Right lobe of liver (tissue), 6 donors: Measurements from ENCODE around the gene LRP2. TPM values are rescaled to one million over a fixed set of nuclear protein-coding genes. Genes with fewer than 3 reads are reported as not detected.
"Not testable (repeated sequence)": the region's sequence is repeated elsewhere in the genome, so short reads cannot be mapped to it uniquely, and the experiment has no call there.

ENCODE experiments used
- ATAC-seq, 4 donors: fragments of 200-7000 bp; cut with Tn5 transposase; one replicate each; pipeline ENCODE4 v1.9.1; 2020; ENCODE audit warnings: mild to moderate bottlenecking in 4 of 4, moderate library complexity in 4 of 4
- DNase-seq, 3 donors: peaks; one replicate each; pipeline ENCODE4 v3.0.0-alpha.2; 2020
- H3K27ac ChIP-seq, 3 donors: fragments of 200-600 bp; one replicate each; pipeline ENCODE4 v1.8.0; 2022
- H3K27me3 ChIP-seq, 2 donors: fragments of 200-600 bp; one replicate each; pipeline ENCODE4 v1.8.0; 2022
- H3K36me3 ChIP-seq, 4 donors: fragments of 200-600 bp; sonication (generic) in 1 of 4; one replicate each; pipeline versions ENCODE4 v1.5.1 to v1.8.0; 2017 to 2022; ENCODE audit warnings: control low read depth in 1 of 4
- H3K4me1 ChIP-seq, 4 donors: fragments of 200-600 bp; sonication (generic) in 1 of 4; one replicate each; pipeline versions ENCODE4 v1.5.1 to v1.8.0; 2017 to 2022; ENCODE audit warnings: control low read depth in 1 of 4
- H3K4me3 ChIP-seq, 3 donors: fragments of 200-600 bp; one replicate each; pipeline ENCODE4 v1.8.0; 2022
- H3K9me3 ChIP-seq, 4 donors: fragments of 200-600 bp; sonication (generic) in 1 of 4; one replicate each; pipeline versions ENCODE4 v1.5.1 to v1.8.0; 2017 to 2022; ENCODE audit warnings: control low read depth in 1 of 4
- POLR2A ChIP-seq: fragments of 450-650 bp; IDR thresholded peaks from one replicate; pipeline ENCODE4 v1.6.1; 2017; ENCODE audit warnings: antibody characterized with exemption, mild to moderate bottlenecking
- WGBS: methylation state at CpG from one replicate; pipeline ENCODE4 v1.1.6; 2018; ENCODE audit warnings: low coverage, low lambda C conversion rate; ENCODE audit not compliant: insufficient coverage; ENCODE audit errors: missing lambda C conversion rate; 5-methylcytosine and 5-hydroxymethylcytosine counted together
- intact Hi-C, 2 donors: fragments of 100-400 bp; cut with DNase I; formaldehyde crosslinking; loops; one replicate each; pipeline versions ENCODE4 v1.11.2 to v1.14.1; 2022
- total RNA-seq, 6 experiments: library from RNA; depleted of rRNA in 2 of 6; stranded (reverse); fragments of >200 nt in 2 of 6; fragmentation: NEBNext Ultra II Directional in 3 of 6; extraction: Animal tissue kit (Norgen Biotek cat#: 25700) in 3 of 6; gene quantifications; one replicate each; pipeline versions ENCODE4 v1.1.0 to v1.2.4, GENCODE V29; 2016 to 2023
- TF ChIP-seq, protein P1 (sequence below), 4 donors: fragments of 200-600 bp in 3 of 4; fragments of 450-650 bp in 1 of 4; IDR thresholded peaks; one replicate each; pipeline versions ENCODE4 v1.5.1 to v1.8.0; 2016 to 2022; ENCODE audit warnings: antibody characterized with exemption in 4 of 4, mild to moderate bottlenecking in 2 of 4
- donor health status: DM: no; HTN: yes; CAD: no.
- donor health status: DM: no; HTN: no; CAD: no.
- donor health status: DM: no; HTN: no; CAD: no.
- donor health status: DM: no; HTN: yes; CAD: no.
- donor health status: DM: no; HTN: yes; CAD: no.

Gene LRP2
- total RNA-seq, 6 experiments from 2014 or later, result 0.51 to 4.4 (median 1.0) TPM

DNA sequence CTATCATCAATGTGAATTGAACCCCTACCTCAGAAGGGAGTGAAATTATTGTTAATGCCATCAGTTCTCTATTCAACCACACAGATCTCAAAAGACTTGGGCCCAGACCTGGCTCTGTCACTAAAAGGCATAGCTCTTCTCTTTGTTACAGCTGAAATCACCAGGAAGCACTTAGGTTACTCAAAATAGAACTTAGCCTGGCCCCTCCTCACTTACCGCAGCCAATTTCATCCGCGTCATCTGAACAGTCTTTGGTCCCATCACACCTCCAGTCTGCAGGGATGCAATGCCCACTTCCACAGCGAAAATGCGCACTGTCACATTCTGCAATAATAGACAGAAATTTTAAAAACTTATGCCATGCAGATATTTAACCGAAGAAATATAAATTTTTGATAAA is 41.8 kb downstream of the LRP2 start:
- Histone ChIP-seq H3K4me3 (no peak overlapping the region), H3K9me3 (no peaks in the 10 kb centered on the region), H3K27me3 (no peaks in the 10 kb centered on the region), H3K4me1 (no peaks in the 10 kb centered on the region), H3K36me3 (no peaks in the 10 kb centered on the region), H3K27ac (no peak overlapping the region)
- ATAC-seq (no peak), DNase-seq (no peak)
- intact Hi-C loops, result no loop called here
- WGBS, result 93% methylated on average over 6 of the region's 6 CpGs
- TF ChIP-seq, protein P1, sequence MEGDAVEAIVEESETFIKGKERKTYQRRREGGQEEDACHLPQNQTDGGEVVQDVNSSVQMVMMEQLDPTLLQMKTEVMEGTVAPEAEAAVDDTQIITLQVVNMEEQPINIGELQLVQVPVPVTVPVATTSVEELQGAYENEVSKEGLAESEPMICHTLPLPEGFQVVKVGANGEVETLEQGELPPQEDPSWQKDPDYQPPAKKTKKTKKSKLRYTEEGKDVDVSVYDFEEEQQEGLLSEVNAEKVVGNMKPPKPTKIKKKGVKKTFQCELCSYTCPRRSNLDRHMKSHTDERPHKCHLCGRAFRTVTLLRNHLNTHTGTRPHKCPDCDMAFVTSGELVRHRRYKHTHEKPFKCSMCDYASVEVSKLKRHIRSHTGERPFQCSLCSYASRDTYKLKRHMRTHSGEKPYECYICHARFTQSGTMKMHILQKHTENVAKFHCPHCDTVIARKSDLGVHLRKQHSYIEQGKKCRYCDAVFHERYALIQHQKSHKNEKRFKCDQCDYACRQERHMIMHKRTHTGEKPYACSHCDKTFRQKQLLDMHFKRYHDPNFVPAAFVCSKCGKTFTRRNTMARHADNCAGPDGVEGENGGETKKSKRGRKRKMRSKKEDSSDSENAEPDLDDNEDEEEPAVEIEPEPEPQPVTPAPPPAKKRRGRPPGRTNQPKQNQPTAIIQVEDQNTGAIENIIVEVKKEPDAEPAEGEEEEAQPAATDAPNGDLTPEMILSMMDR (IDR thresholded peaks at IDR 0.05), result no peak
- TF ChIP-seq POLR2A, result no peak

DNA sequence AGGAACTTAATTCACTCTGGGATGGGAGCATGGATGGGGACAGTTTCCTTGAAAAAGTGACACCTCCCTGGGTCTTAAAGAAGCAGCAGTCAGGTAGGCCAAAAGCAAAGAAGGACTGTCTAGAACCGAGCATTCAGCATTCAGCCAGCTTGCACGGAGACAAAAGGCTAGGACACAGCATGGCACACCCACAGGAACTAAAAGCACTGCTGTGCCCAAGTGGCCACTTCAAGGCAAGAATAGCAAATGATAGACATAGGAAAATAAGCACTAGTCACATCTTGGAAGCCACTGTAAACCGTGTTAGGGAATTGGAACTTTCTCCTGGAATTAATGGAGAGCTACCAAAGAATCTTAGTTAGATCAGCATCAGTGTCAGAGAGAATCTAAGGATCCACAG is 47.0 kb downstream of the LRP2 start:
- no peaks in the 10 kb centered on the region for H3K27me3 ChIP-seq
- TF ChIP-seq, protein P1 (IDR thresholded peaks at IDR 0.05), result no peak
- no peak for TF ChIP-seq POLR2A
- 75% methylated on average over 3 of the region's 3 CpGs for WGBS
- H3K27ac ChIP-seq, result no peak overlapping the region
- ATAC-seq, result no peak
- H3K36me3 ChIP-seq, result no peaks in the 10 kb centered on the region
- H3K4me1 ChIP-seq, result no peaks in the 10 kb centered on the region
- H3K9me3 ChIP-seq, result no peaks in the 10 kb centered on the region
- H3K4me3 ChIP-seq, result no peak overlapping the region
- intact Hi-C loops, result no loop called here
- no peak for DNase-seq

DNA sequence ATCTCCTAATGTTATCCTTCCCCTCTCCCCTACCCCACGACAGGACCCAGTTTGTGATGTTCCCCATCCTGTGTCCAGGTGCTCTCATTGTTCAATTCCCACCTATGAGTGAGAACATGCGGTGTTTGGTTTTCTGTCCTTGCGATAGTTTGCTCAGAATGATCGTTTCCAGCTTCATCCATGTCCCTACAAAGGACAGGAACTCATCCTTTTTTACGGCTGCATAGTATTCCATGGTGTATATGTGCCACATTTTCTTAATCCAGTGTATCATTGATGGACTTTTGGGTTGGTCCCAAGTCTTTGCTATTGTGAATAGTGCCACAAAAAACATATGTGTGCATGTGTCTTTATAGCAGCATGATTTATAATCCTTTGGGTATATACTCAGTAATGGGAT is 54.0 kb downstream of the LRP2 start:
- H3K36me3 ChIP-seq, H3K27ac ChIP-seq, intact Hi-C loops, H3K9me3 ChIP-seq, DNase-seq, H3K4me1 ChIP-seq, H3K27me3 ChIP-seq, H3K4me3 ChIP-seq, ATAC-seq: not testable (repeated sequence)
- 73% methylated on average over 5 of the region's 5 CpGs for WGBS

DNA sequence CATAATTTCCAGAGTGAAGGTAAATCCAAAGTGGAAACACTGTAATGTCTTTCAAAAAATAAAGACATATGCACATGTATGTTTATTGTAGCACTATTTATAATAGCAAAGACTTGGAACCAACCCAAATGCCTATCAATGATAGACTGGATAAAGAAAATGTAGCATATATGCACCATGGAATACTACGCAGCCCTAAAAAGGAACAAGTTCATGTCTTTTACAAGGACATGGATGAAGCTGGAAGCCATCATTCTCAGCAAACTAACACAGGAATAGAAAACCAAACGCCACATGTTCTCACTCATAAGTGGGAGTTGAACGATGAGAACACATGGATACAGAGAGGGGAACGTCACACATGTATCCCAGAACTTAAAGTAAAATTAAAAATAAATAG is 57.6 kb downstream of the LRP2 start:
- ATAC-seq, H3K4me3 ChIP-seq, intact Hi-C loops, H3K4me1 ChIP-seq, H3K9me3 ChIP-seq, H3K27ac ChIP-seq, H3K27me3 ChIP-seq, DNase-seq, H3K36me3 ChIP-seq: not testable (repeated sequence)
- 84% methylated on average over 4 of the region's 4 CpGs for WGBS

DNA sequence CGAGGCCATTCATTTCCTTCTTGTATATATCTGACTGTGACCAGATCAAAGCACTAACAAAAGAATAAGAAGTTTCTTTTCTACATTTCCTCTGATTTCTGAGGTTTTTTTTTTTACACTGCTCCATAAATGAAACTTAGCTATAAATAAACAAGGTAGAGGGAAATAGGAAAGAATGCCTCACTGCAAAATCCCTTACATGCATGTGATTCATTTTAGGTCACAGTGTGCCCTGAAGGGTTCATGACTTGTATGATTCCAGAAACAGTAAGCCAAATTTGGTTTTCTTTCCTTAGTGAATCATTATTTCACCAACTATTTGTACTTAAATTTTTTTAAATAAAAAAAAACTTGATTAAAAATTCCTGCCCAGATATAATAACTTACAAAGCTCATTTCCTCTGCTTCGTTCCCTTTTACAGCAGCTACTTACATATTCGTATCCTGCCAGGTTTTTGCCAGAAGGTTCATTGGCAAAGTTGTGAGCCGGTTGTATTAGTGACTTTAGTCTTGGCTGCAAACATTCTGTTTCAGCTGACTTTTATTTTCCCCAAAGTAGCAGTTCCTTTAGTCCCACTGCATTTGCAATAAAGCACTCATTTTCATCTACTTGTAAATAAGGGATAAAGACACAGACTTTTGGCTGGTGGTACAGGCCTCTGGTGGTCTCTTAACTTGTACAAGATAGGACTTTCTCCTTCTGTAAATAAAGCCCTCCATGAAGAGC is 58.6 kb downstream of the LRP2 start:
- Histone ChIP-seq H3K4me1 (no peaks in the 10 kb centered on the region), H3K27me3 (no peaks in the 10 kb centered on the region), H3K9me3 (no peaks in the 10 kb centered on the region), H3K36me3 (no peaks in the 10 kb centered on the region), H3K4me3 (no peak overlapping the region), H3K27ac (no peak overlapping the region)
- no peak for ATAC-seq
- no peak for DNase-seq
- 60% methylated on average over 4 of the region's 4 CpGs for WGBS
- intact Hi-C loops, result no loop called here
- no peak for TF ChIP-seq POLR2A
- TF ChIP-seq, protein P1 (IDR thresholded peaks at IDR 0.05), result no peak
